Cortex of kidney (tissue), 1 donor: ENCODE measurements around the gene PRSS38.

Source experiments
- DNase-seq: peaks from one replicate; lab custom pipeline; 2025; lab: John Stamatoyannopoulos, UW

Gene PRSS38

DNA sequence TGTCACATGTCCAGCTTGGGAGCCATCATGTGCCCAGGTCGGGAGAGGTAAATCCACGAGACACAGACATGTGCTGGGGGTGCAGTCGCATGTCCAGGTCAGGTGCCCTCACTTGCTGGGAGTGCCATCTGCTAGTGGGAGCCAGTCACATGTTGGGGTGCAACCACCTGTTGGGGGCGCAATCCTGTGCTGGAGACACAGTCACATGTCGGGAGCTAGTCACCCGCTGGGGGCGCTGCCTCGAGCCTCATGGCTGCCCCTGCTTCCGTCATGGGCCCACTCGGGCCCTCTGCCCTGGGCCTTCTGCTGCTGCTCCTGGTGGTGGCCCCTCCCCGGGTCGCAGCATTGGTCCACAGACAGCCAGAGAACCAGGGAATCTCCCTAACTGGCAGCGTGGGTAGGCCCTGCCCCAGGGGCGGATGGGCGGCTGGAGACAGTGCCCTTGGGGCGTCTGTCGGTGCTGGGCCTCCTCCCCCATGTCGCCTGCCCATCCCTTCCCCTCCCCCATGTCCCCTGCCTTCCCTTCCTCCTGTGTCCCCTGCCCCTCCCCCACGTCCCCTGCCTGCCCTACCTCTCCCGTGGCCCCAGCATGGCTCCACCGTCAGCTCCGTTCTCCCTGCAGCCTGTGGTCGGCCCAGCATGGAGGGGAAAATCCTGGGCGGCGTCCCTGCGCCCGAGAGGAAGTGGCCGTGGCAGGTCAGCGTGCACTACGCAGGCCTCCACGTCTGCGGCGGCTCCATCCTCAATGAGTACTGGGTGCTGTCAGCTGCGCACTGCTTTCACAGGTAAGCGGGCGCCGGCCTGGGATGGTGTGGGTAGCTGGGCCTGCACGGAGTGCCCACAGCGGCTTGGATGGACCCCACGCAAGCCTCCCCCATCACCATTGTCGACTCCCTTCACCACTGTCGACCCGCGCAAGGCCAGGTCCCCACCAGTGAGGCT lies at the start of gene PRSS38:
TSS of gene PRSS38 (plus strand) at position 208 of the 942 bp plus-strand sequence. CDS start at position 250, 42 bp downstream.
- no peak for DNase-seq

DNA sequence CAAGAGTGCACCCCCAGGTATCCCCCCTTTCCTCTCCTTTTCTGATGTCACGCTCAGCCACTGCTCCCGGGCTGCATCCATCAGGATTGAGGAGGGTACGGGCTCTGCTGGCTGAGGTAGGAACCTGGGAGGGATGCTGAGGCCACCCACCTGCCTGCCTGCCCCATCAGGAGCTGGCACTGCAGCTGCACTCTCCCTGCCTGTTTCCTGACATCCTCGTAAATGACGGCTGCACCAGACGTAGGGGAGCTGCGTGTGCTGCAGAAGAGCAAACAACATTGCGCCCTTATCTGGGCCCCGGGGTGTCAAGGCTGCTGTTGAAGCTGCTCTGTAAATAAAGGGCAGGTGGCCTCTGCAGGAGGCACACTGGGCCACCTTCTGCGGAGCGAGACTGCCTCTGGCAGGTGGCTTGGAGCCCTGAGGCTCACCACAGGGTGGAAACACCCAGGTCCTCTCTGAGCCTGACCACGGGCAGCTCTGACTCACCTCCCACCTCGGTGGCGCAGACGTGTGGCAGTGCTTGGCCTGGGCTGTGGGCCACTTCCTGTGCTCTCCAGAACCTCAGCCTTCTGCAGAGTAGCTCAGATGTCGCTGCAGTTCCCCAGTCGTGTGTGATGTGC lies 49.4 kb upstream of the PRSS38 start:
- no peak for DNase-seq

DNA sequence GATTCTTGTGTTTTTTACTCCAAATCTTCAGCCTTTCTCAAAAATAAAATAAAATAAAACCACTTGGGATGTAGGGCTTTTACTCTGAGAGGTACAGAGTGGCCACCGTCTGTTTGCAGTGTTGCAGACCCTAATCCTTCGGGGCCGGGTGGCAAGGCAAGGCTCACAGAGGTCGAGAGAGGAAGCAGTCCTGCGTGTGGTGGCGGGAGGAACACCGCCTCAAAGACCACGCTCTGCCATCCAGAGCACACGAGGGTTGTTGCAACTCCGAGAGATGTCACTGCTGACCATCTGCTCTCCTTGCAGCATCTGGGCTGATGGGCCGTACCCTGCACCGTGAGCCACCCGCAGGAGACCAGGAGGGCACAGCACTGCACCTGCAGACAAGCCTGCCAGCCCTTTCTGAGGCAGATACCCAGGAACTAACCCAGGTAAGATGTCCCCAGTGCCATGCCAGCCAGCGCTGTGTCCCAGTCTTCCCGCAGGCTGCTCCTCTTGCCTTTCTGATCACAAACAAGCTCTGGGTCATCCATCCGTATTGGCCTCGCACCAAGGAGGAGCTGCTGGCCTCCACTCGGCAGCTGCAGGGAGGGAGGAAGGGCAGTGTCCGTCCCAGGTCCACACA lies 48.7 kb upstream of the PRSS38 start:
- DNase-seq = no peak

DNA sequence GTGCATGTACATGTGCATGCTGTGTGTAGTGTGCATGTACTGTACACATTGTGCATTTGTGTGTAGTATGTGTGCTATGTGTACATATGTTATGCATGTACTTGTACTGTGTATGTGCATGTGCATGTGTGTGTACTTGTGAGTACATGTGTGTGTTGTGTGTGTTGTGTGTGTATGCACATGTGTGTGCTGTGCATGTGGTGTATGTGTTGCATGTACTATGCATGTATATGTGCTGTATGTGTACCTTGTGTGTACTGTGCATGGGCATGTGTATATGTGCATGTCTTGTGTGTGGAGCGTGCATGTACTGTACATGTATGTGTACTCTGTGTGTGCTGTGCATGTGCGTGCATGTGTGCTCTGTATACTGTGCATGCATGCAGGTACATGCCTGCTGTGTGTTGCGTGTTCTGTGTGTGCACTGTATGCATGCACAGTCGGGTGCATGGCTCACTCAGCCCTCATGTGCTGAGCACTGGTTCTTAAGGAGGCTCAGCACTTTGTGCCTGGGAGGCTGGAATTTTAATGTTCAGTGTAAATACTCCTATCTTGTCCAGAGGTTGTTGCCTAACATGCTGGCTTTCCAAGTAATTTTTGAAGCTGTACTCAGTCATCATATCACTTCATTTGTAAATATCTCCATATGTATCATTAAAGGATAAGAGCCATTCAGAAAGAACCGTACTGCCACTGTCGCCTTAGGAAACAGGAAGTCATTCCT lies 47.9 kb upstream of the PRSS38 start:
- DNase-seq = no peak

DNA sequence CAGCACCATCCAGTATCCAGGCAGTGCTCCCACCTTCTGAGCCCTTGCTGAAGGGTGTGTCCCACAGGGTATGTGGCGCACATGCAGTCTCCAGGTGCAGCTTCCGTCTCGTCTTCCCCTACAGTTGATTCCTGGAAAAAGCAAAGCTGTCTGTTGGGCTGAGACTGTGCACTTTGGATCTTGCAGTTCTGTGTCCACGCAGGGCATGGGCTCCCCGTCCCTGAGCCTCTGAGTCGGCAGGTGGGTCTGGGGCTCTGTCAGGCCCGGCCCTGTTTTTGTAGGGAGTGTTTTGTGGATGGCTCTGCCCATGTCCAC lies 47.4 kb upstream of the PRSS38 start:
- no peak for DNase-seq

DNA sequence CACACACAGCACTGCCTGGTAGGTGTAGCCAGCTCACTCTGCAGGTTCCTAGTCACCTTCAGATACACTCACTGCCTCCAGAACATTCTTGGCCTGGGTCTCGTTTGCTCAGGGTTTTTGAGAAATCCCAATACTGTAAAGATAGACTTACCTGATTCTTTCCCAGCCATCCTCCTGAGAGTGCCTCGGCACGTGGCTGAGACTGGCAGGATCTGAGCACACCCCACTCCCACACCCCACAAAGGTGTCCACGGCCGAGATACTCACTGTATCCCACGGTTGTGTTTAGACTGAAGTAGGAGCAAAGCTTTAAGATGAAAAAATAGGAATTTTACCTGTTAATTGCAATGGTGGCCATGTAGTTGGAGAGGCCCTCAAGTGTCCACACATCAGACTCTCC lies 46.8 kb upstream of the PRSS38 start:
- DNase-seq = no peak

DNA sequence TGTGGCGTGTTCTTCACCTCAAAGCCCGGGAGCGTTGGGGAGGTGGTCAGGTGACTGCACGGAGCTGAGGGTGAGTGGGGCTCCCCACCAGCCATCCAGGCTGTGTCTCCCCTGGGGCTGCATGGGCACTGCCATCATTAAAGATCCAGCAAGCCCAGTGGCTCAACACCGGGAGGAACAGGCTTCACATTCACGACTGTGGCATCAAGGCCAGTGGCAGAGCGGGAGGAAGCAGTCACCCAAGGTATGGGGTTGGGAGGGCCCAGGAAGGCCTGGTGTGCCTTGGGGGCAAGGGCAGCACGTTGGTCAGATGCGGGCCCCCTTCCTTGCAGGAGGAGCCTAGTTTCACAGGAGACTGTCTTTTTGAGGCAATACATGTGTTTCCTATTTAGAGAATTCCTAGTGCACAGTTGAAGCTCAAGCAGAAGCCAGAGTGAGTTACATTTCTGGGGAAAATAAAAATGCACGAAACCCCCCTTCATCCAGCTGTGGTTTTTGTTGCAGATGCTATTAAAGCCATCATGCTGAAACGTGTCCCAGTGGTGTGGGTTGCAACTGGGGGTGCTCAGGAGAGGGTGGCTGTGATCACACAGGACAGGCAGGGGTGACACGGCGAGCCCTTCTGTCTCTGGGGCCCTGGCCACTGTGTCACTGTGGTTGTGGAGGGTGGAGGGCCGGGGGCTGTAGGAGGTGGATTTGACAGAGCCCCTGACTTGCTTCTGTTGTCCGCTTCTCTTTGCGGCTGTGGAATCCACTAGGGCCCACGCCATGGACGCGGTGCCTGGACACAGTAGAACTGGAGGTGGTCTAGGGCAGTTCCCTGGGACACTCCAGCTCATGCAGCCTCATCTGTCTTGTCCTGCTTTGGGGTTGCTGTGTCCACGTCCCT lies 46.2 kb upstream of the PRSS38 start:
- no peak for DNase-seq

DNA sequence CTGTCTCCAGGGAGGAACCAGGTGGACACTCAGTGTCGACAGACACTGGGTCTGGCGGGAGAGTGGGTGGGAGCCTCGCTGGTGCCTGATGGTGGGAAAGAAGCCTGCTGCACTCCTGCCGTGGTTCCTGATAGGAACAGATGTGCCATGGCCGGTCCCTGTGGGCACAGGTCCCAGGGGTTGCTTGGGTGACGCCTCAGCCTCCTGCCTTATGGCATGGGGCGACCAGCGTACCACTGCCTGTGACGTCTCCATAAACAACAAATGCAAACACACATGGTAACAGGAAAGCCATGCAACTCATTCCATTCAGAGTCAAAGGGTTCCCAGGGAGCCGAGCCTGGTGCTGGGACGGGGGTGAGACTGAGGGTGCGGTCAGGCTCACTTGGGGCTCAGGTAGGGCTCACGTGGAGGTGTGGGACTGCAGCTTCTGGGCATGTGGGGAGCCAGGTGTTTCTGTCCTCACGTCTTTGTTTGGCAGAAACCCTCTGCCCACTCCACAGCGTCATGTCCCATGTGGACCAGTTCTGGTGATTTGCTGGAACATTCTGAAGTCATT lies 45.5 kb upstream of the PRSS38 start:
- no peak for DNase-seq

DNA sequence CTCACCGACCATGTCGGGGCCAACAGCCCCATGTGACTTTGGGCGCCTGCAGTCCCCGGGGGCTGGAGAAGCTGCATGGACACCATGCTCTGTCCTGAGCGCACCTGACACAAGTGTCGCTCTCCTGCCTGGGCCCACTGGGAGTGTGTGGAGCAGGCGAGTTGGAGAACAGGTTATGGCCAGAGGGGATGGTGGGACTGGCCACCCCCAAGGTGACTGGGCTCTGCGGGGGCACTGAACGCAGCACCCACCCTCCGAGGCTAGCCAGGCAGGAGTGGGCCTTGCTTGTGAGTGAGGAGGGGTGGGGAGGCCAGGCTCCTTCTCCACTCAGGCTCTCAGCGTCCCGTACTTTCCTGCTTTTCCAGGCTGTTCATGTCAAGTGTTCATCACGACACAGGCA lies 44.7 kb upstream of the PRSS38 start:
- no peak for DNase-seq

DNA sequence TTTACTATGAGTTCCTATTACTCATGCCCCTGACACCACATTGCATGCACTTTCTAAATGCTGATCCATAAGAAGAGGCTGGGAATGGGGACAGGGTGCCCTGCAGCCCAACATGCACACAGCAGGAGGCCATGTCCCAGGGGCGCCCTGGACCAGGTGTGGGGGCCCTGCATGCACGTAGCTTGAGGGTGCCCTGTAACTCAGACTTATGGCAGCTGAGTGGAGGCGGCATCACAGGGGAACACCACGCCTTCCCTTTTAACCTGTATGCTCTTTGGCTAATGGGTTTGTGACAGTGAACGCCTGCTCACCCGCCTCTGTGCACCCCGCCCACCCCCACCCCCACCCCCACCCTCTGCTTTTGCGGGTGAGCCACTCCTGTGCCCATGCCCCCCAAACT lies 44.1 kb upstream of the PRSS38 start:
- DNase-seq = no peak

DNA sequence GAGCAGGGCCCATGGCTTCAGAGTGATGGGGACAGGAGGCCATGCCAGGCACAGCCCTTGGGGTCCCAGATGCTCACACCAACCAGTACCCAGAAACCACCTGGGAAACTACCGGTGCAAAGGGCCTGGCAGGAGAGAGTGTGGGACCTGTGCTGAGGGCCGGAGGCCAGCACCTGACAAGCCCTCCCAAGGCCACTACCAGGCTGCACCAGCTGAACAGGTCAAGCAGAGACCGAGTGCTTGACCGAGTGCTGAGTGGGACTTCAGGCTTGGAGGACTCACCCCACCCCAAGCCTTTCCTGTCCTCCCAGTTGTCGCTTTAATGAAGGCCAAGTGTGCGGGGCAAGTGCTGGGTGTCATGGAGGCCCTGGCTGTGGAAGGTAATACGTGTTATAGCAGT lies 43.7 kb upstream of the PRSS38 start:
- no peak for DNase-seq

DNA sequence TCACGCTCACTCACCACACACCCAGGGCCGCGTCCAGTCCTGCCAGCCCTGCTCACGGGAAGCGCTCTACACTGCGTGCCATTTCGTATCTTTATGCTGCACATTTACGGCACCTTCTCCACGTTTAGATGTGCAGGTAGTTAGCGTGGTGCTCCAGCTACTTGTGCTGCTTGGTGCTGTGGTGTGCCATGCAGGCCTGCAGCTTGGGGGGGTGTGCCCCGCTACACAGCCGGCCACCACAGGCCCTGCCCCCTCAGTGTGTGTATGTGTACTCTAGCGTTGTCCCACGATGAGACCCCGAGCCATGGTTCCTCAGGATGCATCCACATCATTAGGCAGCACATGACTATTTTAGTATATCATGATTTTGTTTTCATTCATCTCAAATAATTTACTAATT lies 41.9 kb upstream of the PRSS38 start:
- DNase-seq = no peak

DNA sequence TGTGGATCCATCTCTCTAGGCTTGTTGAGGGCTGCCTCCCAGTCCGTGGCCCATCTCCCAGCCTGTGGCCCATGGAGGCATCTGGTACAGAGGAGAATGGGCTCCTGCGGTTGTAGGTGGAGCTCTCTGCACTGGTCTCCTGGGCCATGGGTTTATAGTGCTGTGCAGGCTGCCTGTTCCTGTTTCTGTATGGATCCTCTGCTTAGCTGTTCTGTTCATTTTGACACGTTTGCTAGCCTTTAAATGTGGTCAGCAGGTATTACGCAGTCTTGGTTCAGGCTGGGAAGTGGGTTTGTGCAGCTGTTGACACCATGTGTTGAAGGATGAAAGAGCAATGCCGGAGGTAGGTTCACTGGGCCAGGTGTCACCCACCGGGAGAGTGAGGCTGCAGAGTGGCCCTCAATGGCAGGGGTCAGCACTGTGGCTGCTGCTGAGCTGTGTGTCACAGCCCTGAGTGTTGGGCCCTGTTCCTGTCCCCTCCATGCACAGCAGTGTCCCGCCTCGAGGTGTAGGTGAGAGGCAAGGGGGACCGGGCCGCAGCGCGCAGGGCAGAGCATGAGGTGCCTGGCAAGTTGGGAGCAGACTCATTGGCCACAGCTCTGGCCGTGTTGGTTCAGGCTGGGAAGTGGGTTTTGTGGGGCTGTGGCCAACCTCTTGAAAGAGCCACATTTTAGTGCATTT lies 41.3 kb upstream of the PRSS38 start:
- no peak for DNase-seq

DNA sequence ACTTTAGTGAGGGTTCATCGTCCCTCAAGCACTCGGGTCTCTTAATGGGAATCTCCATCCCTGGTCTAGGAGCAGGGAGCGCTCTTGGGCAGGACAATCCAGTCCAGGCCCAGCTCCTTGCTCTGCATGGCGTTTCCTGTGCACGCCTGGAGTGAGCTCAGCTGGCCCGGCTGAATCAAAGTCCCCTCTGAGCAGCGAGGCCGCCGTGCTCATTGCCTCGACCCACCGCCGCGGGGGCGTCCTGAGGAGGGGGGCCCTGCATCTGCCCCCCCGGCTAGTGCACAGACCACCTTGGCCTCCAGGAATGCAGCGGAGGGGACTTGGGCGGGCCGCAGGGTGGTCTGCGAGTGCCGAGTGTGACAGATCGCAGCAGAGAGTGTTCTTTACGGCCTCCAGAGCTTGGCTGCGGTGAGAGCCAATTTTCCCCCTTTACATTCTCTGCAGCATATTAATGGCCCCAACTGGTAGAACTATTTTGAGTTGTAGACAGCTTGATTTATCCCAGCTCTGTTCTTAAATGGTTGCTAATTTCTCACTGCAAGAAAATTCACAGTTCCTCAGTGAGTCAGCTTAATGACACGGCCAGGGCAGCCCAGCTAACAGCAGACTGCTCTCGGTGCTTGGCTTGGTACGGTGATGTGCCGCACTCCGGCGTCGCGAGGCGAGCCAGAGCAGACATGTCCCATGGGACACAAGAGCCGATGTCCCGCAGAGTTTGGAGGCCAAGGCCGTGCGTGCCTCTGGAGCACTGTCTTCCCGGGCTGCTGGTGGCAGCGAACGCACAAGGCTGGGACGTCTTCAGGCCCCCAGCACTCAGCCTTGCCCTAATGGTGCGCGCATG lies 40.4 kb upstream of the PRSS38 start:
- no peak for DNase-seq

DNA sequence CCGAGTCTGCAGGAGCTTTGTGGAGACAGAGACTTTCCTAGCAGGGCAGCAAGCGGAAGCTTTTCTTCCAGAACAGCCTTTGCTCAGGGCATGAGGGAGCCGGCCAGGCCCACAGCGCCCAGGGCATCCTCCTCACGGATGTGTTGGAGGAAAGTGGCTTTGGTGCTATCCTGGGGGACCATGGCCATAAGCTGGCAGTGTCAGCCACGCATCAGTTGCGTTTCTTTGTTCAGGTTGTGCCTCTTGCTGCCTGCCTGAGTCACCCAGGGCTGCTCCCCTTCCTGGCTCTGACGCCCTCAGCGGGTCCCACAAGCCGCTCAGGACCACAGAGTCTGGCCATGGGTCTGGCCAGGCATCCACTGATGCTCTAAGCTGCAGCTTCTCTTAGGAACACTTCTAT lies 39.6 kb upstream of the PRSS38 start:
- DNase-seq = no peak

DNA sequence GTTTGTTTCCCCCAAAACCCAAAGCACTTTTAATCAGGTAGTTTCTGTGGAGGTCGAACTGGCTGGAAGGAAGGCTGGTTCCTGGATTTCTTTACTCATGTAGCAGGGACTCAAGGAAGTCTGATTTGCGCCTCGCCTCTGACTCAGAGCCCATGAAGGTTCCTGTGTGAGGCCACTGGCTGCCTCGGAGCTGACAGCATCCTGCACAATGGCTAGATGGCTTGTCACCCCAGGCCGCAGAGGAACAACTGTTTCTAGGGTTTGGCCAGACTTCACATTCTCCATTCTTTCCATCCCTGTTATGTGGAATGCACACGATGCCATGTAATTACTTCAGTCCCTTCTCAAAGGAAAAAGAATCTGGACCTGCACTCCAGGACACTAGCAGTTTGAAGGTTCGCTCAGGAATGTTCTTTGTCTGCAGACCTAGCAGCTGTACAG lies 39.1 kb upstream of the PRSS38 start:
- no peak for DNase-seq

DNA sequence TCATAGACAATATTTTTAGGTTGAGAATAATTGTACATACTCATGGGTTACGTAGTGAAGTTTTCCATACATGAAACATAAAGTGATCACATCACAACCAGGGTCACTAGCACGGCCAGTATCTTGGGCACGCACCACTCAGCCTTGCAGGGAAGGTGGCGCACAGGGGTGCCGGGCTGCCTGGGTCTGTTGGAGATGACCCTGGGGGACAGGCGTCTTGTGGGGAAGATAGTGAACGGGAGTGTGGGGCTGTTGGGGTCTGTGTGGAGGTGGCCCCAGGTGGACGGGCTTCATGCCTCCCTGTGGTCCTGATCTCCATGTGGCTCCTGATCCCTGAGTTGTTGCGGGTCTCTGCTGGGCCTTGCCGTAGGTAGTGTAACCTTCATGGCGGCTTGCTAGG lies 38.3 kb upstream of the PRSS38 start:
- DNase-seq = no peak

DNA sequence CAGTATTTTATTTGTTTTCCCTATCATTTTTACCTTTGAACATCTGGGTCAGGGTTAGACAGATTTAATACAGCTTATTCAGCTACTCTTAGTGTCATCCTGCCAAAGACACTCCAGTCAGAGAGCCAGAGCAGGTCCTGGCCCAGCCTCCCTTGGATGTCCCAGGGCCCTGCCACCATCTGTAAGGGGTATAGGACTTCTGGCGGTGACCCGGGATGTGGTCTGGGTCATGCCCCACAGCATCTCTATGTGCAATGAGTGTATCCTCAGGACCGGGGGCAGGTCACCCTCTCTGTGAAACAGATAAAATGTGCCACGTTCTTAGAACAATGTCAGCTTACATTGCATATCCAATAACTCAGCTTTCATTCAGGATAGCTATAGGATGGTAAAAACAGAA lies 37.8 kb upstream of the PRSS38 start:
- no peak for DNase-seq

DNA sequence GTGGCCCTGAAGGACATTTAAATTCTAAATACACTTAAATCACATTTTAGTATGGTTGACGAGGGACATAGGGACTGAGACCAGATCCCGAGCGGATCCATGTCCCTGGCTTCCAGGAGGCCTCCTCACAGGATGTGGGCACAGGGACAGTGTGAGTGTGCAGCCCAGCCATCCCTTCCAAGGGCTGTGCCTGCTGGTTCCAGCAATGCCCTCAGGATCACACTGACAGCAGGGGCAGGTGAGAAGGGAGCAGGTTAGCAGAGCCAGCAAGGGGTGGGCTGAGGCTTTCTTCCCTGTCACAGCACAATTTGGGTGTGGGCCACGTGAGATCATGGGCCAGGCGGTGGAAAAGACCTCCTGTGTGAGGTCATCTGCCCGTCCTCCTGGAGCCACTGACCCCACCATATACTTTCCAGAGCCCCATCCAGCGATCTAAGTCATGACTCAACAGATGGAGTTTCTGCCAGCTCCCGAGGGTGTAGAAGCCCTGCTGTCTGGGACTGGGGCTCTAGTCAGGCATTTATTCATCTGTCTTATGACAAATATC lies 37.0 kb upstream of the PRSS38 start:
- DNase-seq = no peak
